A172 (cell line): ENCODE measurements around the gene CCNY. TPM values are rescaled to one million over a fixed set of nuclear protein-coding genes. Genes with fewer than 3 reads are reported as not detected.

ENCODE experiments used
- DNase-seq: peaks from one replicate; pipeline ENCODE4 v3.0.0-alpha.2; 2015; ENCODE audit warnings: low spot score
- total RNA-seq: library from RNA; depleted of rRNA; stranded (reverse); fragments of >200 nt; shearing (Covaris generic); gene quantifications from 2 replicates; pipeline ENCODE4 v1.2.3, GENCODE V29; 2014

CCNY gene
- total RNA-seq, 1 experiment from 2014 or later: 49.9 TPM

DNA sequence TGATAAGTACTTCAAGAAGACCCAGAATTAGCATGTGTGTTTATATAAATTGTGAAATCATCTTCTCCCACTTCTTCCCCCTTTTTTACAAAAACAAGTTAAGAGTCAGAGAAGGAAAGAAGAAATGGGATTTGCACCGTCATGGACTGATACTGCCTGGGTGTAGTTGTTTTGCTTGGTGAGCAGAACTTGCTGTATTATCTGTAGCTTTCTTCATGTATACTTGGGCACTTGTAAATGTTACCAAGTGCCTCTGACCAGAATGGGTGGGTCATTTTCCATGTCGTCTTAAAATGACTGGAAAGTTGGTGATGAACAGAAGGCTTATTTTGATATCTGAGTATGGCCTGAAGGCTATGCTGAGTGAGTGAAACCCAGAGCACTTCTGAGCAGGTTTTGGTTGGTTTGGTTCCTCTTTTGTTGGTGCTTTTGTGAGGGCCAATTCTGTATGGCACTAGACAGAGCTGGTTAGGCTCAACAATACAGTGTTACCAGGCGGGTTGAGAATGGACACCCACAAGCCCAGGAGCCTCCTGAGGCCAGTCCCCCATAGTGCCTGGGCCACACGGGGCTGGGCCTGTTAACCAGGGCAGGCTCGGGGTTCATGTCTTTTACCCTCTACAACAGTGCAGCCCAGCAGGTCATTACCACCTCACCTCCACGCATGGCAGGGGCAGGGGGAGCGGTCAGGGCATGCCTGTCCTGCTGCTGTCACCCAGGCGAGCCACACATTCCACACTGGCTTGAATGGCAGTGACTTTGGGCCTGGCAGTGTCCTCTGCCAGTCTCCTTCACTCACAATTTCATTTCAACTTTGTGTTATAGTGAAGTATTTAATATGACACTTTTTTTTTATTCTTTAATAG, 115.1 kb downstream of the CCNY start:
- DNase-seq: no peak

DNA sequence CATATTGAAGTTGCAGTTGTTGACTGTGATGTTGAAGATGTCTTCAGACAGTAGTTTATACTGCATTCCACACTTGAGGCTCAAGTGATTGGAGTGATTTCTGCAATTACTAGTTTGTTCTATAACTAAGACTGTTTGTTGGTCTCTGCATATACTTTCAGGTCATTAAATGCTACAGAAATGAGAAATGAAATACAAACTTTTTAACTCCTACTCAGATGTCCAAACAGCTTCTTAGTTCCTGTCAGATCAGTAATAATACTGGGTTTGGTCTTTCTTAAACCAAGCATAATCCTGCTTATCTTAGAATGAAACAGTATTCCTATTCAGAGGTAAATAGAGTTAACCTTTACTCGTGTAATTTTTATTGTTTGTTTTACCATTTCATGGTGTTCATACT, 115.9 kb downstream of the CCNY start:
- DNase-seq: no peak

DNA sequence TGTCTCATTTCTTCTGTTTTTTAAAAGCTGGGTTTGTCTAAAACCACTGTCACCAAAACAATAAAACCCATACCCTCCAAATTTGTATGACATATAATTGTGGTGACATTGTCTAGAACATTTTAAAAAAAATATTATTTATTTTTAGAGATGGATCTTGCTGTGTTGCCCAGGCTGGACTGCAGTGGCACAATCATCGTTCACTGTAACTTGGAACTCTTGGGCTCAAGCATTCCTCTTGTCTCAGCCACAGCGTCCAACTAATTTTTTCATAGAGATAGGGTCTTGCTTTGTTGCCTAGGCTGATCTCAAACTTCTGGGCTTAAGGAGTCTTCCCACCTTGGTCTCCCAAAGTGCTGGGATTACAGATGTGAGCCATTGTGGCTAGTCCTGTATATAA, 116.5 kb downstream of the CCNY start:
- no peak for DNase-seq

DNA sequence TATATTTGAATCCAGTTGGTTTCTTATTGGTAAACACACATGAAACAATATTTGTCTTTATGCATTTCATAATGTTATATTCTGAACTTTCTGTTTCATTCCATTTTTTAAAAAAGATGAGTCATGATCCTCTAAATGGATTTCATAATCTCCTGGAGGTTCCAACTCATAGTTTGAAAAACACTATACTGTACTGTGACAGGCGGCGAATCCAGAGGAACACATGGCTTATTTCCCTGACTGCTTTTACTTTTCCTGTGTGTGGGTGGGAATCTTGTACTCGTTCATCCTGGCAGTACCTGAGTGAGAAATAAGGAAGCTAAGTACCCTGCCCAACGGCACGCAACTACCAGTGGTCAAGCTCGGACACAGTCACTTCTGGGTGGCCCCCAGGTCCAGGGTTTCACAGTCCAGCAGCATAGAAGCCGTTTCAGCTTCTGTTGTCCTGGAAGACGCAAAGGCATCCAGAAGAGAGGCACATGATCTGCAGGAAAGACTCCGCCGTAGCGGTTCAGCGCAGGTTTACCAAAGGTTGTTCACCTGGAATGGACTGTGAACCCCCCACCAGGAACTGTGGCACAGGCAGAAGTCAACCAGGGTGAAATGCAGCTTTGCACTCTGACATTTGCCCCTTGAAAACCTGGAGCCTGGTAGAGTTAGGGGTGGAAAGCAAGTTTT, 117.7 kb downstream of the CCNY start:
- no peak for DNase-seq

GRCh38 chr10:35456153-35456720, 119.9 kb downstream of the CCNY start:
- DNase-seq: no peak

- DNase-seq: no peak
Observed at GRCh38 chr10:35456784-35457183, 120.5 kb downstream of the CCNY start.

DNA sequence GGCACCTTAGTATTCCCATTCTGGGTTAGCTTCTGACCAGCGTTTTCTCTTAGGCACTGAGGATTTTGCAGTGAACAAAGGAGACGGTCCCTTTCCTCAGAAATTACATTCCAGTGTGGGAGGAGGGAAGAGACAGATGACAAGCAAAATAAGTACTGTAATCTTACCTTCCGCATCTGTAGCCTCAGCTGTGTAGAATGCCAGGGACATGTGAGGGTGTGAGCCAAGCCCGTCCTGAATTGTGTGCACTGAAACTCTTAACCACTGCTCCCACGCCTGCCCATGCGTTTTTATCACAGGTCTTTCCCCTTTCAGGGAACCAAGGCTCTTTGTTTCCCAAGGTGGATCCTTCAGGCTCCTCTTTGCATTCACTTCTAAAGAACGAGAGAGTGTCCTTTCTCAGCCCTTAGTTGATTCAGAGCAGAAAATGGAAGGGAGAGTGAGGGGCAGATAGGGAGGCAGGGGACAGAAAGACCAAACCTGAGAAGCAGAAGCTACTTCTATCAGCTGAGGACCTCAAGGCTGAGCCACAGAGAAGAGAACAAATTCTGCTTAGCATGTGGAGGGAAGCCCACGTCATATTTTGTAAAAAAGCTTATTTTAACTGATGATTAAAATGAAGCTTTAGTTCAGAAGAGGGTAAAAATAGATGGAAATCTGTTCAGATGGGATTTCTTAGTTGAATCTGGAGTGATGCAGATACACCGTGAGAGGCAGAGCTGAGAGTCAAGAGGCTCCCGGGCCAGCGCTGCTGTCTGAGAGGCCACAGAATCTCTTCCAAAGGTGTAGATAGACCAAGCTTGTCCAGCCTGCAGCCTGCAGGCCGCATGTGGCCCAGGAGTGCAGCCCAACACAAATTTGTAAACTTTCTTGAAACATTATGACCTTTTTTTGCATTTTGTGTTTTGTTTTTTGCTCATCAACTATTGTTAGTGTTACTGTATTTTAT, 122.5 kb downstream of the CCNY start:
- DNase-seq: no peak

DNA sequence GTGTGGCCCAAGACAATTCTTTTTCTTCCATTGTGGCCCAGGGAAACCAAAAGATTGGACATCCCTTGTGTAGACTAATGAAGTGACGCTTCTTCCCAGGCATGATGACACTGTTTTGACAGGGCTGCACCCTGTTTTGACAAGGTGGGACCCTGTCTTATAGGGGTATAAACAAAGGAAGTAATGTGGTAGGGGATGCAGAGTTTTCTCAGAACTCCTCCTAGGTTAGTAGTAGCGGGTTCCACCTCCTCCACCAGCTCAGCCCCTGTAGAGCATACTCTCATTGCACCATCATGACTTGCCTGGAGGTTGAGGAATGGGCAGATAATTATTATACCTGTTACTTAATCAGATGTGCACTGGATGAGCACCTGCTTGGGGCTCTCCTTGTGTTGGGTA, 123.1 kb downstream of the CCNY start:
- no peak for DNase-seq

GRCh38 chr10:35460852-35461460, 124.6 kb downstream of the CCNY start:
- DNase-seq: no peak

GRCh38 chr10:35462491-35462934, 126.2 kb downstream of the CCNY start:
- DNase-seq: no peak

DNA sequence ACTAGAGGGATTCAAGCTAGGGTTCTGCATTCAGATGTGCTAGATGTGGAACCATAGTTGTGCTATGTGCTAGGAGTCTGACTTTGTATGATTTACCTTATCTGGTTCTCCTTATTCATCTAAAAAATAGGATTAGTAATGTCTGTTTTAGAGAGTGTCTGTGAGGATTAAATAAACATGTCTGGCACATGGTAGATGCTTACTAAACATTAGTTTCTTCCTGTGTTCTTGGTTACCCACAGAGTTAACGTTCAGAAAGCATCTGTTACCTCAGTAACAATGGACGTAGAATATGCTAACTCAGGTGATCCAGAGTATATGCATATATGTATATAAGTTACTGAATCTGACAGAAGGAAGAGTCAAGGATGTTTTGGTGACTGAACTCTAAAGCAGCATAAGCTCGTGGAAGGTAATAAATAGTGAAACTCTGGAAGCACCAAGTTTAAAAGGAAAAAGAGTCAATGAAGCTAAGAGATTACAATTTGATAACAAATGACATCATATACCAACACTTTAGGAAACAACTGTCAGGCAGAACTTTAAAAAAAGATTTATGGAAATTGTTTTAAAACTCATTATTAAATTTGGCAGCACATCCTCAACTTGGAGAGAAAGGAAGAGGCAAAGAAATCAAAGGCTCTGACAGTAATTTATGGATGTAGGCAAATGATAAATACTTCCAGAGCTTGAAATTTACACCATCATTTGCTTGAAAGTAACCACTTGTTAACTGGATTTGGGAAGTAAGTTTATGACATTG, 127.0 kb downstream of the CCNY start:
- no peak for DNase-seq

DNA sequence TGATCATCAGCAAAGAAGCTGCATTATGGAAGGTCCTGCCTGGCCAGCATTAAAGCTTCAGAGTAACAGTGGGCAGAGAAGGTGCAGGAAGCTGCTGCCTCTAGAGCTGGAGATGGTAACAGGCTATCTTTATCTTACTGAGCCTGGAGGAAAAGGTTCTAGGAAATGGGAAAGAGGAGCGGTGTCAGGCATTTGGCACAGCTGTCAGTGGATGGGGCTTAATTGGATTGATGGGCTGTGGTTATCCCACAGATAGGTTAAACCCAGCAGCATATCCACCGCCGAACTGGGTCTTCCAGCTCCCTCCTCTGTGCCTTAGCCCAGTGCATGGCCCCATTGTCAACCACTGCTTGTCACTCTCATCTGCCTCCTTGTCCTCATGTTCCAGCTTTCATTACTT, 127.6 kb downstream of the CCNY start:
- DNase-seq: no peak

- DNase-seq: no peak
Observed at GRCh38 chr10:35464825-35465456, 128.6 kb downstream of the CCNY start.

GRCh38 chr10:35465673-35466072, 129.4 kb downstream of the CCNY start:
- DNase-seq: no peak

GRCh38 chr10:35466170-35466569, 129.9 kb downstream of the CCNY start:
- DNase-seq: no peak

DNA sequence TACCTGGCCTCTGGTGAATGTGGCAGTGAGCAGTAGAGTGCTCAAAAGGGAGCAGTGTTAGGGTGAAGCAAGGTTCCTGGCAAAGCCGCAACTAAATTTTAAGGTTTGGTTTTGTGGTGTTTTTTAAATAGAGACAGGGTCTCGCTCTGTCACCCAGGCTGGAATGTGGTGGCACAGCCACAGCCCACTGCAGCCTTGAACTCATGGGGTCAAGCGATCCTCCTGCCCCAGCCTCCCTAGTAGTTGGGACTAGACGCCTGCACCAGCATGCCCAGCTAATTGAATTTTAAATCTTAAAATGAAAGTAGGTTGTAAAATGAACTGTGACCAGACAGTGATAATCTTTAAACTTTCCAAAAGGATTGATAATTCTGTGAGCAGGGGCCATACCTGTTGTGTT, 130.4 kb downstream of the CCNY start:
- no peak for DNase-seq

- DNase-seq: no peak
Observed at GRCh38 chr10:35467186-35467585, 130.9 kb downstream of the CCNY start.

DNA sequence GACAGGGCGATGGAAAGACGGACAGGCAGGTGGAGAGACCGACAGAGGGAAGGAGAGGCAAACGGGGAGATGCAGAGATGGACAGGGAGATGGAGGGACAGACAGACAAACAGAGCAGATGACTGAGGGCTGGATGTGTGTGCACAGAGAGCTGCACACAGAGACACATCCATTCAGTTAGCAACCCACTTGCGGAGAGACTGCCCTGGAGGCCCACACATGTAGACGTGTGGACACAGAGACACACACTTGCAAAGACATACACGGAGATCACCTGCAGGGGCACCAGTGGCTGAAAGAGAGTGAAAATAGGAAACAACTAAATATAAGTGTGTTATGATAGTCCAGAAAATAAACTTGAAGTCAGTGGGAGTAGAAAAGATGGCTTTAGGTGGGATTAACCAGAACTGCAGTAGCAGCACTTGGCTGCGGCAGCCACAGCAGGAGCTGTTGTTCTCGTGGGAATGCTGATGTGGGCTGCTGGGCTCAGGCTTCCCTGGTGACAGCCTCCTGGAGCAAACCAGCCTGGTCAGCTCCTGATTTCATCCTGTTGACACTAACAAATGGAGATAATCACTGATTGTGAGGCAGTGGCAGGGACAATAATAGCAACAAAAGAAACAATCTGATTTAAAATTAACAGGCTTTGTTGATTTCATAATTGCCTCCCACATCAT, 134.1 kb downstream of the CCNY start:
- no peak for DNase-seq

DNA sequence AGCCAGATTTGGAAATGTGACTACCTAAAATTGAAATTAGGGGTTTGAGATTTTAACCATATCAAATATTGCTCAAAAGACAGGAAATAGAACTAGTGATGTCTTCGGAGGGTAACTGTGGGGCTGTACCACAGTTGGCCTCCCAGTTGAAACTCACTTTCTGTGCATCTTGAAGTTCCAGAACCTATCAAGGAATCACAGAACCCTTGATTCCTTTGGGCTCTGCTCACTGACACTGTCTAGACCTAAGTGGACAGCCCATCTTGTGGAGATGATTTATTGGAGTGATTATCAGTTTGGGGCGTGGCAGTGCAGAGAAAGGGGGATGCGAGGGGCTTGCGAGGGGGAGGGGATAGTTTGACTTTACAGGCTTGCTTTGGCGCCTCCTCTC, 134.6 kb downstream of the CCNY start:
- DNase-seq: no peak

- DNase-seq: no peak
Observed at GRCh38 chr10:35471435-35471834, 135.1 kb downstream of the CCNY start.
